ENCODE data around the gene WSB1. TPM values are rescaled to one million over a fixed set of nuclear protein-coding genes. Genes with fewer than 3 reads are reported as not detected.

Gene WSB1
- total and polyA plus RNA-seq, 10 of the 15 experiments (the other 5 are each of a cell fraction or from before 2014, with no cell fraction given), result 26.6 to 458 (median 101) TPM

GRCh38 chr17:27293898-27294688 is at the start of gene WSB1 (continued):
- TF ChIP-seq USF1 (IDR thresholded peaks at IDR 0.05; ENCODE audit: borderline replicate concordance, extremely low read length, insufficient read depth, low read depth, low read length) (peak; percentile 80), CEBPZ (IDR thresholded peaks at IDR 0.05; ENCODE audit: low read depth, low read length) (no peak), KAT2A (conservative IDR thresholded peaks at IDR 0.05; ENCODE audit: control insufficient read depth, low read depth, low read length) (no peak), IKZF1 (conservative IDR thresholded peaks at IDR 0.05) (peak; percentile 82), STAT3 (IDR thresholded peaks at IDR 0.05; ENCODE audit: low read depth, low read length) (no peak), ZNF622 (IDR thresholded peaks at IDR 0.05) (no peak), POLR2A (IDR thresholded peaks at IDR 0.05; ENCODE audit: low read depth, low read length) (peak; percentile 100), CHD2 (IDR thresholded peaks at IDR 0.05; ENCODE audit: borderline replicate concordance, low read depth, low read length) (peak; percentile 49; the same call in 1 of the 2 replicates), BCL11A (IDR thresholded peaks at IDR 0.05; ENCODE audit: low read depth, low read length) (no peak), HSF1 (IDR thresholded peaks at IDR 0.05; ENCODE audit: low read depth, low read length) (no peak), TCF7 (IDR thresholded peaks at IDR 0.05; ENCODE audit: borderline replicate concordance) (no peak), ZBTB33 (IDR thresholded peaks at IDR 0.05) (no peak), CHD4 (IDR thresholded peaks at IDR 0.05) (no peak)
- TF ChIP-seq, protein P1, sequence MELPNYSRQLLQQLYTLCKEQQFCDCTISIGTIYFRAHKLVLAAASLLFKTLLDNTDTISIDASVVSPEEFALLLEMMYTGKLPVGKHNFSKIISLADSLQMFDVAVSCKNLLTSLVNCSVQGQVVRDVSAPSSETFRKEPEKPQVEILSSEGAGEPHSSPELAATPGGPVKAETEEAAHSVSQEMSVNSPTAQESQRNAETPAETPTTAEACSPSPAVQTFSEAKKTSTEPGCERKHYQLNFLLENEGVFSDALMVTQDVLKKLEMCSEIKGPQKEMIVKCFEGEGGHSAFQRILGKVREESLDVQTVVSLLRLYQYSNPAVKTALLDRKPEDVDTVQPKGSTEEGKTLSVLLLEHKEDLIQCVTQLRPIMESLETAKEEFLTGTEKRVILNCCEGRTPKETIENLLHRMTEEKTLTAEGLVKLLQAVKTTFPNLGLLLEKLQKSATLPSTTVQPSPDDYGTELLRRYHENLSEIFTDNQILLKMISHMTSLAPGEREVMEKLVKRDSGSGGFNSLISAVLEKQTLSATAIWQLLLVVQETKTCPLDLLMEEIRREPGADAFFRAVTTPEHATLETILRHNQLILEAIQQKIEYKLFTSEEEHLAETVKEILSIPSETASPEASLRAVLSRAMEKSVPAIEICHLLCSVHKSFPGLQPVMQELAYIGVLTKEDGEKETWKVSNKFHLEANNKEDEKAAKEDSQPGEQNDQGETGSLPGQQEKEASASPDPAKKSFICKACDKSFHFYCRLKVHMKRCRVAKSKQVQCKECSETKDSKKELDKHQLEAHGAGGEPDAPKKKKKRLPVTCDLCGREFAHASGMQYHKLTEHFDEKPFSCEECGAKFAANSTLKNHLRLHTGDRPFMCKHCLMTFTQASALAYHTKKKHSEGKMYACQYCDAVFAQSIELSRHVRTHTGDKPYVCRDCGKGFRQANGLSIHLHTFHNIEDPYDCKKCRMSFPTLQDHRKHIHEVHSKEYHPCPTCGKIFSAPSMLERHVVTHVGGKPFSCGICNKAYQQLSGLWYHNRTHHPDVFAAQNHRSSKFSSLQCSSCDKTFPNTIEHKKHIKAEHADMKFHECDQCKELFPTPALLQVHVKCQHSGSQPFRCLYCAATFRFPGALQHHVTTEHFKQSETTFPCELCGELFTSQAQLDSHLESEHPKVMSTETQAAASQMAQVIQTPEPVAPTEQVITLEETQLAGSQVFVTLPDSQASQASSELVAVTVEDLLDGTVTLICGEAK (IDR thresholded peaks at IDR 0.05; ENCODE audit: borderline replicate concordance), result no peak; the same call in 1 of the 2 replicates
- TF ChIP-seq, protein P2, sequence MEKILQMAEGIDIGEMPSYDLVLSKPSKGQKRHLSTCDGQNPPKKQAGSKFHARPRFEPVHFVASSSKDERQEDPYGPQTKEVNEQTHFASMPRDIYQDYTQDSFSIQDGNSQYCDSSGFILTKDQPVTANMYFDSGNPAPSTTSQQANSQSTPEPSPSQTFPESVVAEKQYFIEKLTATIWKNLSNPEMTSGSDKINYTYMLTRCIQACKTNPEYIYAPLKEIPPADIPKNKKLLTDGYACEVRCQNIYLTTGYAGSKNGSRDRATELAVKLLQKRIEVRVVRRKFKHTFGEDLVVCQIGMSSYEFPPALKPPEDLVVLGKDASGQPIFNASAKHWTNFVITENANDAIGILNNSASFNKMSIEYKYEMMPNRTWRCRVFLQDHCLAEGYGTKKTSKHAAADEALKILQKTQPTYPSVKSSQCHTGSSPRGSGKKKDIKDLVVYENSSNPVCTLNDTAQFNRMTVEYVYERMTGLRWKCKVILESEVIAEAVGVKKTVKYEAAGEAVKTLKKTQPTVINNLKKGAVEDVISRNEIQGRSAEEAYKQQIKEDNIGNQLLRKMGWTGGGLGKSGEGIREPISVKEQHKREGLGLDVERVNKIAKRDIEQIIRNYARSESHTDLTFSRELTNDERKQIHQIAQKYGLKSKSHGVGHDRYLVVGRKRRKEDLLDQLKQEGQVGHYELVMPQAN (conservative IDR thresholded peaks at IDR 0.05), result peak; percentile 73

Measured in GM12878 (cell line).